ENCODE measurements around the gene S100Z.
"Not testable (repeated sequence)": the region's sequence is repeated elsewhere in the genome, so short reads cannot be mapped to it uniquely, and the experiment has no call there.

The S100Z gene

DNA sequence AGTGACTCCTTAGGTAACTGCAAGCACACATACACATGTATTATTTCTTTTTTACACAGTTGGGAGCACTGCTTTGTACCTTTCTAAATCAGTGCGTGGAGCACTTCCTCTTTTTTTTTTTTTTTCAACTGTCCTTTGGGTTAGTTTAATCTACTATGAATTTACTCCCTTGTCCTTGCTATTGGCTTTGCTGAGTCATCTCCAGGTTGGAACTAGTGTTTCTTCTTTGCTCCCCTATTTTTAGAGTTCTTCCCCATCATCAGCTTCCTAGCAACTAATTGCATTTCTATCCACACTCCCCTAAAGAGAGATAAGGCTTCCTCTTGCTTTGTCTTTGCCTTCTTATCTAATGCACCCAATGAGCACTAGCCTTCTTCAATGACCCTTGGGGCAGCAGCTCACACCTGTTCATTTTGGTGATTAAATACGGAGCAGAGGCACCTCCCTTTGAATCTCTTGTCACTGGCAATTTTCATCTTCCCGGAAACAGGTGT lies 24.3 kb downstream of the S100Z start:
- DNase-seq (ENCODE audit: low spot score) = no peak

DNA sequence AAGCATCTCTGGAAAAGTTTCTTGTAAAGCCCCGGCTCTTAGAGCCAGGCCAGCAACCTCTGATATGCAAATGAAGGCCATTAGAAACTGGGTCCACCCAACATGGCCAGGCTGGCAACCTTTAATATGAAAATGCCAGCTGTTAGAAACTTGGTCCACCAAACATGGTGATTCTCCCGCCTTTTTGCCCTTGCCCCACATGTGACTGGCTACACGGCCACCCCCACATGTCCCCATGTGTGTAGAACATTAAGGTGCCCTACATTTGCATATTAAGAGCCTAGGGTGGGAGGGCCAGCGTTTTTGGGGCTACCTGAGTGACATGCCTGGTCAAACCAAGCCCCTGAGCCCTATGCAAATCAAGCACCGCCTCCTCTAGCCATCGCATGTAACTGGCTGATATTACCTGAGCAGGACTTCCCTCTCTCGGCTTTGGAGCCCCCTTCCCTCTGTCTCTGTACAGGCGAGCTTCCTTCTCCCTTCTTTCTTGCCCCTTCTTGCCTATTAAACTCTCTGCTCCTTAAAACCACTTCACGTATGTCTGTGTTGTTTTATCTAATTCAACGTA lies 39.0 kb downstream of the S100Z start:
- DNase-seq (ENCODE audit: low spot score) = no peak

GRCh38 chr5:76893294-76893693 lies 43.5 kb downstream of the S100Z start:
- no peak for DNase-seq (ENCODE audit: low spot score)

GRCh38 chr5:76896196-76896595 lies 46.4 kb downstream of the S100Z start:
- no peak for DNase-seq (ENCODE audit: low spot score)

GRCh38 chr5:76901522-76901921 lies 51.7 kb downstream of the S100Z start:
- DNase-seq (ENCODE audit: low spot score) = no peak

DNA sequence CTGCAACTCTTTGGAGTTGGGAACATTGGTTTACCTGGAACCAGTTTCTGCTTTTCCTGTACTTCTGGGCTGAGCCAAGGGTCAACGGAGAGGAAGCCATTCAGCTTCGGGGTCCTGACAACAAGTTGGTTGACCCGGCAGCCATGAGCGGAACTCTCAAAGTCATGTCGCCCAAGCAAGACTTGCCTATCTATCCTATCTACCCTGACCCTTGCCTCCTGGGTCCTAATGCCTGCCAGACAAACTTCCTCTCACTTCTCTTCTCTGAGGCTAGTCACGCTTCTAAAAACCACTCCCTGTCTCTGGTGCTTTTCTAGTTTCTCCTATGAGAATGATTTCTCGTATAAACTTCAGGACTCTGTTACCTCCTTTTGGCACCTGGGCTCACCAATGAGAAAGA lies 58.4 kb downstream of the S100Z start:
- no peak for DNase-seq (ENCODE audit: low spot score)

DNA sequence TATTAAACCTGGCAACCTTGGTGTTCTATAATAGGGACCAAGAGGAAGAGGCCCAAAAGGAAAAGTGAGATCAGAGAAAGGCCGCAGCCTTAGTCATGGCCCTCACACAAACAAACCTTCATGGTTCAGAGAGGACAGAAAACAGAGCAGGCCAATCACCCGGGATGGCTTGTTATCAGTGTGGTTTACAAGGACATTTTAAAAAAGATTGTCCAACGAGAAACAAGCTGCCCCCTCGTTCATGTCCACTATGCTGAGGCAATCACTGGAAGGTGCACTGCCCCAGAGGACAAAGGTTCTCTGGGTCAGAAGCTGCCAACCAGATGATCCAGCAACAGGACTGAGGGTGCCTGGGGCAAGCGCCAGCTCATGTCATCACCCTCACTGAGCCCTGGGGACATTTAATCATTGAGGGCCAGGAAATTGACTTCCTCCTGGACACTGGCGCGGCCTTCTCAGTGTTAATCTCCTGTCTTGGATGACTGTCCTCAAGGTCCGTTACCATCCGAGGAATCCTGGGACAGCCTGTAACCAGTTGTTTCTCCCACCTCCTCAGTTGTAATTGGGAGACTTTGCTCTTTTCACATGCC lies 60.6 kb downstream of the S100Z start:
- DNase-seq (ENCODE audit: low spot score) = not testable (repeated sequence)

DNA sequence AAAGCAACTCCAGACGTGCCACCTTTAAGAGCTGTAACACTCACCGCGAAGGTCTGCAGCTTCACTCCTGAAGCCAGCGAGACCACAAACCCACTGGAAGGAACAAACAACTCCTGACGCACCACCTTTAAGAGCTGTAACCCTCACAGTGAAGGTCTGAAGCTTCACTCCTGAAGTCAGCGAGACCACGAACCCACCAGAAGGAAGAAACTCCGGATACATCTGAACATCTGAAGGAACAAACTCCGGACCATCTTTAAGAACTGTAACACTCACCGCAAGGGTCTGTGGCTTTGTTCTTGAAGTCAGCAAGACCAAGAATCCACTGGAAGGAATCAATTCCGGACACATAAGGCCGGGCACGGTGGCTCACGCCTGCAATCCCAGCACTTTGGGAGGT lies 64.9 kb downstream of the S100Z start:
- DNase-seq (ENCODE audit: low spot score) = not testable (repeated sequence)

DNA sequence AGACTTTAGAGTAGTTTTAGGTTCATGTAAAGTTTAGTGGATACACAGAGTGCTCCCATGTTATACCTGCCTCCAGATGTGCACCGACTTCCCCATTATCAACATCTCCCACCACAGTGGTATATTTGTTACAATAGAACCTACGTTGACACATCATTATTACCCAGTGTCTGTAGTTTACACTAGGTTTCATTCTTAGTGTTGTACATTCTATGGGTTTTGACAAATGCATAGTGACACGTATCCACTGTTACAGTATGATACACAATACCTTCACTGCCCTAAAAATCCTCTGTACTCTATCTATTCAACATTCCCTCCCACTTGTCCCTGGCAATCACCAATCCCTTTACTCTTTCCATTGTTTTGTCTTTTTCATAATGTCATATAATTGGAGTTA lies 68.7 kb downstream of the S100Z start:
- DNase-seq (ENCODE audit: low spot score) = no peak

DNA sequence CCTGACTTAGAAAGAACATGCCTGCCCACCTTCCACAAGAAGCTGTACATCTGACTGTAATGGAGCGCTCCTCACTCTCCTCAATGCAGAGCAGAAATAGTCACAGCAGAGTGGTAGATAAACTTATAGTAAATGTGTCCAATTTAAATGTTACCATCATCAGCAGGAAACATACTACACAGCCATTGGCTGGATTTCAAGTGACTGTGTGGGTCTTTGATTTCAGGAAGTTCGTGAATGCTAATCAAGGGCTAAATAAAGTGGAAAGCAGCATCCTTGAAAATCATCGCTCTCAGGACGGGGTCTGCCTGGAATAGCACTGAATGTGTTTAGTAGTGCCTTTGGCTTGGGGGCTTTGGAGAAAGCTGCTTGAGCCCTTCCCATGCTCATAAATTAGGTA lies 70.7 kb downstream of the S100Z start:
- DNase-seq (ENCODE audit: low spot score) = no peak

GRCh38 chr5:76926329-76927105 lies 76.7 kb downstream of the S100Z start:
- DNase-seq (ENCODE audit: low spot score) = no peak

DNA sequence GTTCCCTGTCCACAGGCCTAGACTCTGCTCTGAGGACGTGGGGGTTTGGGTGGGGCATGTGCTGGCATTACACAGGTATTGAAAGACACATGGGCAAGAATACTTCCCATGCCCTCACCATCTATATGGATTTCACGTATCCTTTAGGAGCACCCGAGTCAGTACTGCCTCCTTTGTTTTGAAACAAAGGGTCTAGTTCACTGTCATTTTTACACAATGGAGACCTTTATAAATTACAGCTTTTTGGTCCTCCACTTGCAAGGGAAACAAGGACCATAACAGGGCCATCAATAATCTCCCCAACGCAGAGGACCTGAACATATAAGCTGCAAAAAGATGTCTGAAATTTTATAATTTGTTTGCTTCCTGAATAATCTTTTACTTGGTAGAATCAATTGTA lies 78.1 kb downstream of the S100Z start:
- no peak for DNase-seq (ENCODE audit: low spot score)

DNA sequence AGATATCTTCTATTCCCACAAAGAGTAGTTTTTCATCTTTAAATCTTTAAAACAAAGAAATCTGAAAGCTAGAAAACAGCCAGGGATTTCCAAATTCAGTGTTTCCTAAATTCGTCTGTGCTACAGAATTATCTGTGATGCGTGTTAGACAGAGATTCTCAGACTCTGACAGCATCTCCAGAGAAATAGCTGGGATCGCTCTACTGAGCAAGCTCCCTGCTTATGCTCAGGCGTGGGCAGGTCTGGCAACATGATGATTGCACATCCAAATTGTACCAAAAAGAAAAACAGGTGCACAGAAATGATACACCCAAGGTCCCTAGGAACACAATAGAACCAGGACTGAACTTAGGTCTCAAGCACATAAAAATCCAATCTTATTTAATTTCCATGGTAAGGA lies 80.3 kb downstream of the S100Z start:
- no peak for DNase-seq (ENCODE audit: low spot score)

- no peak for DNase-seq (ENCODE audit: low spot score)
These were observed 88.4 kb downstream of the S100Z start for GRCh38 chr5:76938177-76938576.

- DNase-seq (ENCODE audit: low spot score) = no peak
These were observed 91.2 kb downstream of the S100Z start for GRCh38 chr5:76941000-76941399.

DNA sequence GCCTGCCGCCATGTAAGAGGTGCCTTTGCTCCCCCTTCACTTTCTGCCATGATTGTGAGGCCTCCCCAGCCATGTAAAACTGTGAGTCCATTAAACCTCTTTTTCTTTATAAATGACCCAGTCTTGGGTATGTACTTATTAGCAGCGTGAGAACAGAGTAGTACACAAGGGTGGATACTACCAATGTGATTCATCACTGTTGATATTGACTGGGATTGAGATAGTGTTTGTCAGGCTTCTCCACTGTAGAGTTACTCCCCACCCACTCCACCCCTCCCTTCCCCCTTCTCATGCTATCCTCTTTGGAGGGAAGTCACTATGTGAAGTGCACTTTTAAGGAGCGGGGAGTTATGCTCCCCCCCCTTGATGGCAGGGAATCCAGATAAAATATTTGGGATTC lies 91.6 kb downstream of the S100Z start:
- no peak for DNase-seq (ENCODE audit: low spot score)

- DNase-seq (ENCODE audit: low spot score) = no peak
These were observed 92.8 kb downstream of the S100Z start for GRCh38 chr5:76942581-76942980.

DNA sequence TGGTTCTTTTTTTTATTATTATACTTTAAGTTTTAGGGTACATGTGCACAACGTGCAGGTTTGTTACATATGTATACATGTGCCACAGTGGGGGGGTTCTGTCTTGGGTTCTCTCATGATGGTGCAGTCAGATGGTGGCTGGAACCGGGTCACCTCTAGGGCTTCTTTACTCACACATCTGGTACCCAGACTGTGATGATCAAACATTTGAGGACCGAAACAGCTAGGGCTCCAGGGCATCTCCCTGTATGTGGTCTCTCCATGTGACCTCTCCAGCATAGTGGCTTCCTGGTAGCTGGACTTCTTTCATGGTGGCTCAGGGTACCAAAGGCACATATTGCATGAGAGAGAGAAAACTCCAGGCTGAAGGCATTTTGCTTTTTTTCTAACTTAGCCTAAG lies 93.2 kb downstream of the S100Z start:
- no peak for DNase-seq (ENCODE audit: low spot score)

DNA sequence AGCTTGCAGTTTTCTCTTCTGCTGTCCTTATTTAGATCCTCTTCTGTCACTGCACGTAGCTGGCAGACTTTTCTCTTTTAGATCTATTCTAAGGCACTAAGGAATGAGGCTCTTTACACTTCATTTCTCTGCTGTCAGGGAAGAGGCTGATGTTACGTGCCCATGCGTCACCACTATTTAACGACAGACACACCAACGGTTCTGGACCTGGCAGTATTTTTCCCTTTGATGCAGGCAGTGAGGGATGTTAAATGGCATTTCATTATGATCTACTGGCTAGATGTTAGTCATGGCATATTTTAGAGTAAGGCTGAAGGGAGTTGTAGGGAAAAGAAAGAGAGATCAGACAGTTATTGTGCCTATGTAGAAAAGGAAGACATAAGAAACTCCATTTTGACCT lies 94.8 kb downstream of the S100Z start:
- no peak for DNase-seq (ENCODE audit: low spot score)

- DNase-seq (ENCODE audit: low spot score) = not testable (repeated sequence)
These were observed 95.4 kb downstream of the S100Z start for GRCh38 chr5:76945238-76945637.

DNA sequence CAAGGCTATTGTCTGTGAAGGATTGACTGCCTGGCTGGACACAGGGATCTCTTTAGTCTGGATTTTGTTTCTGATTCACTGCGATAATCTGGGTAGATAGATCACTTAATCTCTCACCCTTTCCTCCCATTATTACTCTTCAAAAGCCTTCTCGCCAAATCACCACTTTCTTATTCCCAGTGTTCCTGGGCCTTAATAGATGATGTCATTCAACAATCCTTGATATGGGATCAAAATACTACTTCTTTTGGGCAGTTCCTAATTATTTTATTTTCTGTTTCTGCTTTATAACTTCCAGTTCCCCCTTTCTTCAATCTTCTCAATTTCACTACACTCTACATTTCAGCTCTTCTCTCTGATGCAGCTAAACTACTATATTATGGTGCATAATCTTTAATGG lies 96.3 kb downstream of the S100Z start:
- no peak for DNase-seq (ENCODE audit: low spot score)

DNA sequence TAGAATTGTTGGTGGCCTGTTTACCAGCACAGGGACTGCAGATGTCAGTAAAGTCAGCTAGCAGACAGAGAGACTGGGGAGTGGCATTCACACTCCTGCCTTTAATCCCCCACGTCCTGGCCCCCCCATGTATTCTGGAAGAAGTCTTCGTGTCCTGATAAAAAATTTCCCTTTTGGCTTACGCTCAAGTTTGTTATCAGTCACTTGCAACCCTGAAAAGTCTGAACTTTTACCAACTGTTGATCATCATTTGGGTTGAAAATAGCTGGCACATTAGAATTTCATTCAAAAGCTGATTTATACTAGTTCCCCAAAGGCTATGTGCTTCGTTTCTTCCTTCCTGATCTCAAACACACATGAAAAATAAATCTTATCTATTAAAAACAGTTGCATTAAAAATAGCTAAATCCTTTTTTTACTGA lies 97.3 kb downstream of the S100Z start:
- no peak for DNase-seq (ENCODE audit: low spot score)

- no peak for DNase-seq (ENCODE audit: low spot score)
These were observed 103.2 kb downstream of the S100Z start, which contains the start of gene CRHBP for GRCh38 chr5:76952795-76953536. CRHBP (plus strand) TSS chr5:76953045; CDS start chr5:76953135, 90 bp downstream.
